A673 (cell line): Measurements from ENCODE around the gene FKBP5.

ENCODE experiments used
- CTCF ChIP-seq: fragments of 300-800, 200-600 bp; sonication (generic); conservative IDR thresholded peaks from 2 replicates; pipeline ENCODE4 v1.5.1; 2017; ENCODE audit warnings: low read depth, mild to moderate bottlenecking, antibody characterized with exemption, low read length, moderate library complexity, mixed read lengths
- EZH2 ChIP-seq: fragments of 200-600 bp; sonication (generic); IDR thresholded peaks from 2 replicates; pipeline ENCODE4 v1.6.1; 2017; ENCODE audit warnings: borderline replicate concordance, low read depth, mild to moderate bottlenecking, mixed read lengths, antibody characterized with exemption, low read length; ENCODE audit not compliant: poor library complexity, severe bottlenecking

DNA sequence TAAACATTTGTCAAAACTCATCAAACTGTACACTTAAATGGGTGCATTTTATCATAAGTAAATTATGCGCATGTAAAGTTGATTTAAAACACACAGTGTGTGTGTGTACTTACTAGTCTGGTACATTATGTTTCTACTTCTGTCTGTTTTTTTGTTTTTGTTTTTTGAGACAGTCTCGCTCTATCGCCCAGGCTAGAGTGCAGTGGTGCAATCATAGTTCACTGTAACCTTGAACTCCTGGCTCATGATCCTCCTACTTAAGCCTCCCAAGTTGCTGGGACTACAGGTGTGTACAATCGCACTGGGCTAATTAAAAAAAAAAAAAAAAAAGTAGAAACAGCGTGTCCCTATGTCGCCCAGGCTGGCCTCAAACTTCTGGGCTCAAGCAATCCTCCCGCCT, 23.0 kb upstream of the FKBP5 start:
- TF ChIP-seq EZH2 (no peak), CTCF (no peak)
